Mesenchymal stem cell (in vitro differentiated cells and primary cell): ENCODE results near the gene COPE.
"Not testable (repeated sequence)": the region's sequence is repeated elsewhere in the genome, so short reads cannot be mapped to it uniquely, and the experiment has no call there.

Experiments used
- DNase-seq: peaks from one replicate; pipeline ENCODE4 v3.0.0-alpha.2; 2013
- H2AFZ ChIP-seq: one replicate; pipeline ENCODE4 v1.6.1; 2013; ENCODE audit warnings: low read depth, mild to moderate bottlenecking, control low read depth, inconsistent platforms, low read length, moderate library complexity
- H2AK5ac ChIP-seq: 2 replicates; pipeline ENCODE4 v1.6.1; 2013; ENCODE audit warnings: low read length, moderate library complexity, mild to moderate bottlenecking, inconsistent platforms; ENCODE audit not compliant: severe bottlenecking
- H2BK120ac ChIP-seq: one replicate; pipeline ENCODE4 v1.6.1; 2013; ENCODE audit warnings: low read depth, mild to moderate bottlenecking, inconsistent platforms, low read length, moderate library complexity
- H2BK12ac ChIP-seq, 2 experiments: one replicate each; pipeline ENCODE4 v1.6.1; 2013; ENCODE audit warnings: inconsistent platforms in 2 of 2, low read length in 2 of 2, mild to moderate bottlenecking in 2 of 2, moderate library complexity in 2 of 2, control low read depth in 1 of 2
- H2BK15ac ChIP-seq: one replicate; pipeline ENCODE4 v1.6.1; 2013; ENCODE audit warnings: mild to moderate bottlenecking, low read depth, inconsistent platforms; ENCODE audit not compliant: poor library complexity, severe bottlenecking
- H2BK5ac ChIP-seq: 2 replicates; pipeline ENCODE4 v1.6.1; 2013; ENCODE audit warnings: low read depth, mild to moderate bottlenecking, low read length, control low read depth, inconsistent platforms; ENCODE audit not compliant: poor library complexity, severe bottlenecking
- H3K14ac ChIP-seq, 2 experiments: one replicate each; pipeline ENCODE4 v1.6.1; 2013; ENCODE audit warnings: inconsistent platforms in 2 of 2, low read length in 2 of 2, control low read depth in 1 of 2, mild to moderate bottlenecking in 1 of 2, moderate library complexity in 1 of 2
- H3K18ac ChIP-seq, 2 experiments: one replicate each; pipeline ENCODE4 v1.6.1; 2013; ENCODE audit warnings: inconsistent platforms in 2 of 2, low read length in 2 of 2, control low read depth in 1 of 2, low read depth in 1 of 2, mild to moderate bottlenecking in 1 of 2
- H3K23ac ChIP-seq, 2 experiments: one replicate each; pipeline ENCODE4 v1.6.1; 2013; ENCODE audit warnings: inconsistent platforms in 2 of 2, low read length in 2 of 2, mild to moderate bottlenecking in 2 of 2, moderate library complexity in 2 of 2, control low read depth in 1 of 2
- H3K27ac ChIP-seq: 2 replicates; pipeline ENCODE4 v1.5.1; 2013; ENCODE audit warnings: mild to moderate bottlenecking, moderate library complexity, low read length, control low read depth, inconsistent platforms; ENCODE audit not compliant: poor library complexity, severe bottlenecking
- H3K27me3 ChIP-seq, 2 experiments: 2 replicates each; pipeline versions ENCODE4 v1.6.1 to v1.7.0; 2013; ENCODE audit warnings: low read length in 2 of 2, mild to moderate bottlenecking in 2 of 2, moderate library complexity in 2 of 2, control low read depth in 1 of 2, inconsistent platforms in 1 of 2; ENCODE audit not compliant: control insufficient read depth in 1 of 2, insufficient read depth in 1 of 2
- H3K36me3 ChIP-seq, 2 experiments: 2 replicates each; pipeline versions ENCODE4 v1.6.1 to v1.7.0; 2013; ENCODE audit warnings: low read length in 2 of 2, control low read depth in 1 of 2, inconsistent platforms in 1 of 2, low read depth in 1 of 2, mild to moderate bottlenecking in 1 of 2; ENCODE audit not compliant: insufficient read depth in 2 of 2, control insufficient read depth in 1 of 2
- H3K4ac ChIP-seq, 2 experiments: one replicate each; pipeline ENCODE4 v1.6.1; 2013; ENCODE audit warnings: inconsistent platforms in 2 of 2, low read length in 2 of 2, mild to moderate bottlenecking in 2 of 2, moderate library complexity in 2 of 2, control low read depth in 1 of 2, low read depth in 1 of 2
- H3K4me1 ChIP-seq: 2 replicates; pipeline ENCODE4 v1.6.1; 2013; ENCODE audit warnings: low read depth, low read length, control low read depth; ENCODE audit not compliant: control insufficient read depth, insufficient read depth
- H3K4me2 ChIP-seq: 2 replicates; pipeline ENCODE4 v1.6.1; 2013; ENCODE audit warnings: low read length, mild to moderate bottlenecking, inconsistent platforms; ENCODE audit not compliant: poor library complexity, severe bottlenecking
- H3K4me3 ChIP-seq, 2 experiments: 2 replicates each; pipeline versions ENCODE4 v1.5.1 to v1.7.0; 2013; ENCODE audit warnings: low read length in 2 of 2, mild to moderate bottlenecking in 2 of 2, control low read depth in 1 of 2, low read depth in 1 of 2; ENCODE audit not compliant: insufficient read depth in 1 of 2
- H3K79me1 ChIP-seq: replicated peaks from 2 replicates; pipeline ENCODE4 v1.6.1; 2013; ENCODE audit warnings: mild to moderate bottlenecking, control low read depth, low read length, inconsistent platforms; ENCODE audit not compliant: poor library complexity, severe bottlenecking
- H3K9ac ChIP-seq: 2 replicates; pipeline ENCODE4 v1.7.0; 2013; ENCODE audit warnings: mild to moderate bottlenecking, low read length, moderate library complexity
- H3K9me3 ChIP-seq: 2 replicates; pipeline ENCODE4 v1.7.0; 2013; ENCODE audit warnings: mild to moderate bottlenecking, low read length; ENCODE audit not compliant: control insufficient read depth
- H4K8ac ChIP-seq: one replicate; pipeline ENCODE4 v1.6.1; 2013; ENCODE audit warnings: inconsistent platforms, mild to moderate bottlenecking, low read length, moderate library complexity
- H4K91ac ChIP-seq: one replicate; pipeline ENCODE4 v1.6.1; 2013; ENCODE audit warnings: mild to moderate bottlenecking, low read length, inconsistent platforms
- WGBS: methylation state at CpG from one replicate; pipeline ENCODE4 v1.1.7; 2013; ENCODE audit warnings: mixed read lengths; 5-methylcytosine and 5-hydroxymethylcytosine counted together

Gene COPE

GRCh38 chr19:18952364-18953003, 33.3 kb upstream of the COPE start:
- H3K79me1 ChIP-seq, H3K9ac ChIP-seq, H2BK12ac ChIP-seq, H4K8ac ChIP-seq, H2AK5ac ChIP-seq, H3K9me3 ChIP-seq, H2BK15ac ChIP-seq, H3K18ac ChIP-seq, H2BK5ac ChIP-seq, H3K36me3 ChIP-seq, H3K27ac ChIP-seq, DNase-seq, H3K4me3 ChIP-seq, H3K23ac ChIP-seq, H4K91ac ChIP-seq, H2AFZ ChIP-seq, H3K4me2 ChIP-seq, H3K4ac ChIP-seq, H2BK120ac ChIP-seq, H3K4me1 ChIP-seq, H3K14ac ChIP-seq, H3K27me3 ChIP-seq: not testable (repeated sequence)
- WGBS: 82% methylated on average over 15 of the region's 17 CpGs

DNA sequence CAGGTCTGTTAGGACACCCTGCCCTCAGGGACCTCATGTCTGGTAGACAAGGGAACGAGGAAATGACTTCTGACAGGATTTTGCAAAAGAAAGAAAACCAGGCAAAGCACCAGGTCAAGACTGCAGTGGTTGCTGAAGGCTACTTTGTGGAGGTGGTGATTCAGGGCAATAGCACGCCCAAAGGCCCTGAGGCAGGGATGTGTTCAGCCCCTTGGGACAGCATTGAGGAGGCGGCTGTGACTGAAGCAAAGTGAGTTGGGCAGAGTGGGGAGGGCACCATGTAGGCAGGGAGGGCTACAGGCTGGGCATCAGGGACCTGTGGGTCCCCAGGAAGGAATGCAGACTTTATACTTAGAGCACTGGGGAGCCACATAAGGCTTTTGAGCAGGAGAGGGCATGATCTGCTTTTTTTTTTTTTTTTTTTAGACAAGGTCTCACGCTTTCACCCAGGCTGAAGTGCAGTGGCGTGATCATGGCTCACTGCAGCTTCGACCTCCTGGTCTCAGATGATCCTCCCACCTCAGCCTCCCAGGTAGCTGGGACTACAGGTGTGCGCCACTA, 32.6 kb upstream of the COPE start:
- H3K18ac ChIP-seq: no peak overlapping the region
- no peak overlapping the region for H4K91ac ChIP-seq
- H3K27ac ChIP-seq: no peak overlapping the region
- H2BK120ac ChIP-seq: no peak overlapping the region
- no peak overlapping the region for H3K23ac ChIP-seq
- no peak overlapping the region for H2AK5ac ChIP-seq
- H3K9me3 ChIP-seq: no peaks in the 10 kb centered on the region
- H3K4me3 ChIP-seq: no peak overlapping the region
- peak; percentile 43 for DNase-seq
- no peaks in the 10 kb centered on the region for H3K27me3 ChIP-seq
- no peak overlapping the region for H2BK5ac ChIP-seq
- no peak overlapping the region for H4K8ac ChIP-seq
- no peak overlapping the region for H3K4me2 ChIP-seq
- no peaks in the 10 kb centered on the region for H3K4me1 ChIP-seq
- H3K79me1 ChIP-seq: no peaks in the 10 kb centered on the region
- H3K9ac ChIP-seq: no peak overlapping the region
- no peak overlapping the region for H2AFZ ChIP-seq
- no peak overlapping the region for H2BK12ac ChIP-seq
- H3K14ac ChIP-seq: no peak overlapping the region
- 77% methylated on average over 7 of the region's 7 CpGs for WGBS
- H2BK15ac ChIP-seq: no peak overlapping the region
- H3K36me3 ChIP-seq: peaks cover under 1 to 13% of the 10 kb centered on the region in 2 experiments
- H3K4ac ChIP-seq: no peak overlapping the region

DNA sequence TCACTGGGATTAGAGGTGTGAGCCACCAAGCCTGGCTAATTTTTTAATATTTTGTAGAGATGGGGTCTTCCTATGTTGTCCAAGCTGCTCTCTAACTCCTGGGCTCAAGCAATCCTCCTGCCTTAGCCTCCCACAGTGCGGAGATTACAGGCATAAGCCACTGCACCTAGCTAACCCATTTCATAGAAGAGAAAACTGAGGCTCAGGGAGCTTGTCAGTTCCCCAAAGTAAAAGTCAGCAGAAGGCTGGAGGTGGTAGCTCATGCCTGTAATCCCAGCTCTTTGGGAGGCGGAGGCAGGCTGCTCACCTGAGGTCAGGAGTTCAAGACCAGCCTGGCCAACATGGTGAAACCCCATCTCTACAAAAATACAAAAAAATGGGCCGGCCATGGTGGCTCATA, 30.7 kb upstream of the COPE start:
- Histone ChIP-seq H3K36me3 (peaks cover 10 to 24% of the 10 kb centered on the region in 2 experiments), H3K9ac (no peak overlapping the region), H2AK5ac (no peak overlapping the region), H3K4me1 (no peaks in the 10 kb centered on the region), H2AFZ (no peak overlapping the region), H2BK5ac (no peak overlapping the region), H2BK120ac (no peak overlapping the region), H3K4me2 (no peak overlapping the region), H4K8ac (no peak overlapping the region), H3K27me3 (no peaks in the 10 kb centered on the region), H3K4ac (no peak overlapping the region), H3K23ac (no peak overlapping the region), H2BK12ac (no peak overlapping the region), H2BK15ac (no peak overlapping the region), H3K14ac (no peak overlapping the region), H3K27ac (no peak overlapping the region), H3K79me1 (no peaks in the 10 kb centered on the region), H4K91ac (no peak overlapping the region), H3K18ac (no peak overlapping the region), H3K9me3 (no peaks in the 10 kb centered on the region), H3K4me3 (no peak overlapping the region)
- 76% methylated on average over 3 of the region's 3 CpGs for WGBS
- DNase-seq: no peak

GRCh38 chr19:18948976-18949356, 29.8 kb upstream of the COPE start:
- Histone ChIP-seq H3K27ac (no peak overlapping the region), H3K23ac (no peak overlapping the region), H2AFZ (no peak overlapping the region), H2BK120ac (no peak overlapping the region), H3K9me3 (no peaks in the 10 kb centered on the region), H2BK12ac (no peak overlapping the region), H3K4ac (no peak overlapping the region), H3K4me1 (no peaks in the 10 kb centered on the region), H2BK5ac (no peak overlapping the region), H2BK15ac (no peak overlapping the region), H4K91ac (peak overlapping the region; percentile 10), H3K27me3 (no peaks in the 10 kb centered on the region), H3K14ac (no peak overlapping the region), H3K36me3 (peaks cover 10 to 24% of the 10 kb centered on the region in 2 experiments), H3K4me2 (no peak overlapping the region), H4K8ac (no peak overlapping the region), H3K18ac (no peak overlapping the region), H3K4me3 (no peak overlapping the region), H3K9ac (no peak overlapping the region), H2AK5ac (no peak overlapping the region), H3K79me1 (no peaks in the 10 kb centered on the region)
- WGBS: 84% methylated on average over 5 of the region's 5 CpGs
- no peak for DNase-seq
